Measurements from ENCODE around the gene NAPEPLD. TPM values are rescaled to one million over a fixed set of nuclear protein-coding genes. Genes with fewer than 3 reads are reported as not detected.

Gene NAPEPLD
- total RNA-seq (2014; rRNA removed; shearing (Covaris generic)) = 4.5 TPM in 2 replicates

DNA sequence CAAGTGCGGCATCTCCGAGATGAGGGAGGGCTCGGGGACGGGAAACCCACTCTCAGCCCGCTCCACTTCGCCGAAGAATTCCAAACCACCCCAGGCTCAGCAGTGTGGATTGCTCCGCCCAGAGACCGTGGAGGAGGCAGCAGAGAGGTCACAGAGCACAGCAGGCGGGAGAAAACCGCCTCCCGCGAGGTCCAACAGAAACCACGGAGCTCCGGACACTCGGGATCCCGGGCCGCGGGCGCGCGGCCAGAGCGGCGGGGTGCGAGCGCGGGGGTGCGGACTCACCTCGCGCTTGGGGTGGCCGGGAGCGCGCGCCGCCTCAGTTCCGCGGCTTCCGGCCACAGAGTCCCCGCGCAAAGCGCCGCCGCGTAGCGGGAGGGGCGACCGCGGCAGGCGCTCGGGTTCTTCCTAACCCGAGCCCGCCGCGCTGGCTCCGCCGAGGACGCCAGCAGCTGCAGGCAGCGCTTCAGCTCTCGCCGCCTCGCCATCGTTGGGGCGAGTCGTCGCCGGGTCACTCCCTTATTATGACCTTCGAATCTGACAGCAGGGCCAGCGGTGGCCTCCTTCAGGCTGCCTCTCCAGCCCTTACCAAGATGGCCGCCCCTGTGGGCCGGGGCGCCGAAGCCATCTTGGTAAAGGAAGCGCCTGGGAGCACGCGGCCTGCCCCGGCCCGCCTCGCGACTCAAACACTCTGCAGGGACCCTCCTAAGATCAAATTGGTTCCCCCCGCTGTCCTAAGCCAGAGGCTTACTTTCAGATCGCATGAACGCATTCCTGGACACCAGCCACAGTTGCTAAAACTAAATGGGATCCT is at the start of gene NAPEPLD:
Gene NAPEPLD, minus strand, starts transcription at position 106 of the 814 bp plus-strand sequence. CDS start 20,323 bp downstream, outside the sequence.

GRCh38 chr7:103074519-103075336 is 74.2 kb downstream of the NAPEPLD start, which contains the start of the genes ARMC10 and FBXL13:
Gene ARMC10, plus strand, starts transcription at chr7:103075140. Its CDS starts 133 bp downstream, at chr7:103075273.
Gene FBXL13, minus strand, starts transcription at chr7:103074796.

Other genes with a start within 250 kb of the NAPEPLD start
- gene LRRC17, start 236.1 kb downstream of the NAPEPLD start, total RNA-seq (2014; rRNA removed; shearing (Covaris generic)) = 3.8 and 5.0 TPM in 2 replicates
- gene FBXL13, start 74.3 kb downstream of the NAPEPLD start, total RNA-seq (2014; rRNA removed; shearing (Covaris generic)) = 0.64 and 0.93 TPM in 2 replicates
- 28.5 and 31.9 TPM in 2 replicates for gene ARMC10, start 74.0 kb downstream of the NAPEPLD start, total RNA-seq (2014; rRNA removed; shearing (Covaris generic))
- 81.9 and 102 TPM in 2 replicates for gene PMPCB, start 148.3 kb upstream of the NAPEPLD start, total RNA-seq (2014; rRNA removed; shearing (Covaris generic))
- gene DNAJC2, start 195.7 kb upstream of the NAPEPLD start, total RNA-seq (2014; rRNA removed; shearing (Covaris generic)) = 44.4 and 47.1 TPM in 2 replicates
- 164 and 189 TPM in 2 replicates for gene PSMC2, start 198.5 kb upstream of the NAPEPLD start, total RNA-seq (2014; rRNA removed; shearing (Covaris generic))